HepG2 (cell line): Measurements from ENCODE around the gene APOA1. TPM values are rescaled to one million over a fixed set of nuclear protein-coding genes. Genes with fewer than 3 reads are reported as not detected.

Experiments
- AHDC1 ChIP-seq: sonication (generic); formaldehyde crosslinking; IDR thresholded peaks from 2 replicates; pipeline ENCODE4 v1.5.1; 2020; ENCODE audit warnings: mild to moderate bottlenecking, missing genetic modification reagents, borderline replicate concordance
- CBFB ChIP-seq: sonication (generic); formaldehyde crosslinking; IDR thresholded peaks from 2 replicates; pipeline ENCODE4 v1.4.0; 2020; ENCODE audit warnings: missing genetic modification reagents
- CBX1 ChIP-seq: IDR thresholded peaks from one replicate; pipeline ENCODE4 v1.6.1; 2016; ENCODE audit warnings: antibody characterized with exemption, low read depth
- ELF4 ChIP-seq: sonication (generic); formaldehyde crosslinking; IDR thresholded peaks from 2 replicates; pipeline ENCODE4 v1.5.0; 2020; ENCODE audit warnings: missing genetic modification reagents, mild to moderate bottlenecking, moderate library complexity, borderline replicate concordance
- GTF3A ChIP-seq: sonication (generic); formaldehyde crosslinking; conservative IDR thresholded peaks from 2 replicates; pipeline ENCODE4 v1.4.0; 2020; ENCODE audit warnings: mild to moderate bottlenecking, missing genetic modification reagents
- ISL2 ChIP-seq: sonication (generic); formaldehyde crosslinking; IDR thresholded peaks from 2 replicates; pipeline ENCODE4 v1.5.0; 2020; ENCODE audit warnings: missing genetic modification reagents
- KAT7 ChIP-seq: IDR thresholded peaks from 2 replicates; pipeline ENCODE4 v1.6.1; 2018; ENCODE audit warnings: borderline replicate concordance, missing compliant biosample characterization
- KDM6A ChIP-seq: IDR thresholded peaks from 2 replicates; pipeline ENCODE4 v1.6.1; 2016; ENCODE audit warnings: low read depth
- MXI1 ChIP-seq: IDR thresholded peaks from 3 replicates; pipeline ENCODE4 v1.6.1; 2012; ENCODE audit warnings: low read depth, low read length, inconsistent platforms, borderline replicate concordance
- POLR2AphosphoS2 ChIP-seq: IDR thresholded peaks from 2 replicates; pipeline ENCODE4 v1.6.1; 2011; ENCODE audit warnings: low read depth, low read length, improper control_type of control experiment
- ZFP90 ChIP-seq: sonication (generic); formaldehyde crosslinking; IDR thresholded peaks from 2 replicates; pipeline ENCODE4 v1.8.0; 2022; ENCODE audit warnings: missing genetic modification reagents, mild to moderate bottlenecking, inconsistent platforms, borderline replicate concordance
- ZNF558 ChIP-seq: sonication (generic); formaldehyde crosslinking; IDR thresholded peaks from 2 replicates; pipeline ENCODE4 v1.9.0; 2022; ENCODE audit warnings: mild to moderate bottlenecking, missing genetic modification reagents, borderline replicate concordance
- ZNF709 ChIP-seq: sonication (generic); formaldehyde crosslinking; IDR thresholded peaks from 2 replicates; pipeline ENCODE4 v1.5.0; 2020; ENCODE audit warnings: mild to moderate bottlenecking, missing genetic modification reagents
- ZUFSP ChIP-seq: sonication (generic); formaldehyde crosslinking; IDR thresholded peaks from 2 replicates; pipeline ENCODE4 v1.9.0; 2021; ENCODE audit warnings: missing genetic modification reagents, mild to moderate bottlenecking, borderline replicate concordance
- polyA plus RNA-seq, 8 experiments: library from polyadenylated mRNA; depleted of rRNA in 3 of 8; stranded (reverse) in 7 of 8; unstranded in 1 of 8; fragments of >200 nt; fragmentation: Illumina TruSeq in 4 of 8; extraction: Trizol in 4 of 8; gene quantifications; 2 replicates each; pipeline versions ENCODE4 v1.2.1 to v1.2.3, GENCODE V29; 2011 to 2016; ENCODE audit warnings: low read depth in 4 of 8, missing spikeins in 1 of 8, mixed read lengths in 1 of 8; ENCODE audit not compliant: insufficient read depth in 1 of 8
- total RNA-seq, 5 experiments: library from RNA; depleted of rRNA; stranded (reverse); fragments of >200 nt; fragmentation: Illumina TruSeq; extraction: Trizol; gene quantifications; 2 replicates each; pipeline ENCODE4 v1.2.3, GENCODE V29; 2016; ENCODE audit warnings: low read depth in 1 of 5
- TF ChIP-seq, protein P1 (sequence below): sonication (generic); formaldehyde crosslinking; IDR thresholded peaks from 2 replicates; pipeline ENCODE4 v1.8.1; 2023; ENCODE audit warnings: mild to moderate bottlenecking, missing genetic modification reagents
- TF ChIP-seq, protein P2 (sequence below): sonication (generic); formaldehyde crosslinking; IDR thresholded peaks from 2 replicates; pipeline ENCODE4 v1.5.1; 2020; ENCODE audit warnings: missing genetic modification reagents, mild to moderate bottlenecking, borderline replicate concordance

The APOA1 gene
- total and polyA plus RNA-seq, 2 of the 13 experiments (the other 11 are each of a cell fraction or from before 2014, with no cell fraction given): 1,973 to 5,485 TPM

DNA sequence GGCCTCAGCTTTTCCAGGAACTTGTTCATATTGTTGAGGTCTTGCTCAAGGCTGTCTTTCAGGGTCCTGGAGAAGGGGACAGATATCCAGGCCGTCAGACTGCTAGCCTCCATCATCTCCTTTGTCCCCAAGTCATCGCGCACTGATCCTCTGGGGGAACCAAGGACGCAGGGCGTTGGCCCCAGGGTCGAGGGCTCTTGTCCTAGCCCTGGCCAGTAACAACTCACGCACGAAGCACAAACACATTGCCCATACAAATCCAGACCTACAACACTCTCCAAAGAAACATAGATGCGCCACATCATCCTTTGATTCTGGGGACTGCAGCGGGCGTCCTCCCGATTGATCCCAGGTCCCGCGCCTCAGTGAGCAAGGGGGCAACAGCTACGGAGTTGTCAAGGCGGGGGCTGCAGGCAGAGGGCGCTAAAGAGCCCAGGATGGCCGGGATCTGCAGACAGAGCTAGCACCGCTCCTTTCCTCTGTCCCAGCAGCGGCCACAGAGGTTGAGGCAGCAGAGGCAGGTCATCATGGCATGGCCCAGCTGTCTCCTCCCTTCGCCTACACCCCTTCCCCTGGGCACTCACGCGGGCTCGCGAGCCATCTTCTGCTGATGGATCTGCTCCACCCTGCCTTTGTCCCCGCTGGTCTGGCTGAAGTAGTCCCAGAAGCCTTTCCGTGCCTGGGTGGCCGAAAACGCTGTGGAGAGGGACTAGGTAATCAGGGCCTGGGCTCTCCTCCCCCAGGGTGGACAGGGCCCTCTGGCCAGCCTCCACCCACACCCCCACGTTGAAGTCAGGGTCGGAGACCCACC, 46.2 kb downstream of the APOA1 start (continued):
- TF ChIP-seq ZUFSP (CRISPR knock-in tag): no peak
- TF ChIP-seq CBX1: peak; percentile 81
- TF ChIP-seq GTF3A (CRISPR knock-in tag): 0 out of 2 replicates have a peak, but pooled peaks have one; percentile 28
- no peak for TF ChIP-seq KDM6A (CRISPR knock-in tag)
- TF ChIP-seq, protein P1, sequence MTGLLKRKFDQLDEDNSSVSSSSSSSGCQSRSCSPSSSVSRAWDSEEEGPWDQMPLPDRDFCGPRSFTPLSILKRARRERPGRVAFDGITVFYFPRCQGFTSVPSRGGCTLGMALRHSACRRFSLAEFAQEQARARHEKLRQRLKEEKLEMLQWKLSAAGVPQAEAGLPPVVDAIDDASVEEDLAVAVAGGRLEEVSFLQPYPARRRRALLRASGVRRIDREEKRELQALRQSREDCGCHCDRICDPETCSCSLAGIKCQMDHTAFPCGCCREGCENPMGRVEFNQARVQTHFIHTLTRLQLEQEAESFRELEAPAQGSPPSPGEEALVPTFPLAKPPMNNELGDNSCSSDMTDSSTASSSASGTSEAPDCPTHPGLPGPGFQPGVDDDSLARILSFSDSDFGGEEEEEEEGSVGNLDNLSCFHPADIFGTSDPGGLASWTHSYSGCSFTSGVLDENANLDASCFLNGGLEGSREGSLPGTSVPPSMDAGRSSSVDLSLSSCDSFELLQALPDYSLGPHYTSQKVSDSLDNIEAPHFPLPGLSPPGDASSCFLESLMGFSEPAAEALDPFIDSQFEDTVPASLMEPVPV (CRISPR knock-in tag): no peak
- TF ChIP-seq, protein P2, sequence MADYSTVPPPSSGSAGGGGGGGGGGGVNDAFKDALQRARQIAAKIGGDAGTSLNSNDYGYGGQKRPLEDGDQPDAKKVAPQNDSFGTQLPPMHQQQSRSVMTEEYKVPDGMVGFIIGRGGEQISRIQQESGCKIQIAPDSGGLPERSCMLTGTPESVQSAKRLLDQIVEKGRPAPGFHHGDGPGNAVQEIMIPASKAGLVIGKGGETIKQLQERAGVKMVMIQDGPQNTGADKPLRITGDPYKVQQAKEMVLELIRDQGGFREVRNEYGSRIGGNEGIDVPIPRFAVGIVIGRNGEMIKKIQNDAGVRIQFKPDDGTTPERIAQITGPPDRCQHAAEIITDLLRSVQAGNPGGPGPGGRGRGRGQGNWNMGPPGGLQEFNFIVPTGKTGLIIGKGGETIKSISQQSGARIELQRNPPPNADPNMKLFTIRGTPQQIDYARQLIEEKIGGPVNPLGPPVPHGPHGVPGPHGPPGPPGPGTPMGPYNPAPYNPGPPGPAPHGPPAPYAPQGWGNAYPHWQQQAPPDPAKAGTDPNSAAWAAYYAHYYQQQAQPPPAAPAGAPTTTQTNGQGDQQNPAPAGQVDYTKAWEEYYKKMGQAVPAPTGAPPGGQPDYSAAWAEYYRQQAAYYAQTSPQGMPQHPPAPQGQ (CRISPR knock-in tag): peak; percentile 36; the same call in 1 of the 2 replicates
- TF ChIP-seq POLR2AphosphoS2: no peak
- TF ChIP-seq ZNF558 (CRISPR knock-in tag): no peak
- TF ChIP-seq ZNF709 (CRISPR knock-in tag): no peak
- peak; percentile 63; the same call in 2 of the 3 replicates for TF ChIP-seq MXI1
- peak; percentile 33; the same call in 1 of the 2 replicates for TF ChIP-seq ISL2 (CRISPR knock-in tag)
- TF ChIP-seq KAT7 (CRISPR knock-in tag): peak; percentile 84; the same call in 1 of the 2 replicates
- no peak for TF ChIP-seq AHDC1 (CRISPR knock-in tag)
- TF ChIP-seq CBFB: no peak
- peak; percentile 63; the same call in 1 of the 2 replicates for TF ChIP-seq ZFP90 (CRISPR knock-in tag)
- TF ChIP-seq ELF4 (CRISPR knock-in tag): no peak
